Measurements from ENCODE around the gene ABHD12. TPM values are rescaled to one million over a fixed set of nuclear protein-coding genes. Genes with fewer than 3 reads are reported as not detected.
"Not testable (repeated sequence)": the region's sequence is repeated elsewhere in the genome, so short reads cannot be mapped to it uniquely, and the experiment has no call there.

The ABHD12 gene
- total RNA-seq, 1 donor from 2014 or later = 39.0 TPM

DNA sequence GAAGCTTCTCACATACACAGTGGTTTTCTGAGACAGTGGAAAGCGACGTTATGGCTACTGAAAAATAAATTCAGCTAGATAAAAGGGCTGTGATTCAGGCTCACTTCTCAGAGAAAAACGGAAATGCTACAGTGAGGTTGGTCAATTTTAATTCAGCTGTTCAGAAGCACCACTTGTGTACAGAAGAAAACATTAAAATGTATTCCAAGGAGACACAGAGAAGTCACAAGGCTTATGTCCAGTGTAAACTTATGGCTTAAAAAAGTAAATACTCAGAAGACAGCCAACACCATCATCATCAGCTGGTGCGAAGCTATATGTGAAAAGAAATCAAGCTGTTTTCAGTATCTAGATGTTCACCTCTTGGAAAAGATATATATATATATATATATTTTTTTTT lies 68.6 kb downstream of the ABHD12 start:
- DNase-seq = no peak

DNA sequence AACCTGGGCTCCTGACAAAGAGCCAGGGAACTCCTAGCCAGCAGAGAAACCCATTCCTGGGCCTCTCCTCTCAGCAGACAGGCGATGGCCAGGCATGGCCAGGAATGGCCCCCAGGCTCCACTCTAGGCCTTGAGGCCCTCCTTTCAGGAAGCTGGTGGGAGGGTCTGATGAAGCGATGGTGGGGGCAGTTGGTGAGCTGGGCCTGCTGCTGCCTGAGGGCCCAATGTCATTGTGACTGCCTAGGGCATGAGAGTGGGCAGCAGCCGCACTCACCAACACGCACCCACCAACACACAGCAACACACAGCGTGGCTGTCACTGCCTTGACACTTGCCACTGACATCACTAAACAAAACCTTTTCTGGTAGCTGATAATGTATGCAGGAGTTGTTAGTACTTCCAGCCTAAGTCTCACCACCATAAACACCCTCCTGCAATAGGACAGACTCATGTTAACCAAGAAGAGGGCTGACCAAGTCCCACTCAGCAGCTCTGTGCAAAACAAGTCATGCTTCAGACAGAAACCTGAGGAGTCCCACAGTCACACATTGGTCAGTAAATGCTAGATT lies 69.3 kb downstream of the ABHD12 start:
- no peak for DNase-seq

DNA sequence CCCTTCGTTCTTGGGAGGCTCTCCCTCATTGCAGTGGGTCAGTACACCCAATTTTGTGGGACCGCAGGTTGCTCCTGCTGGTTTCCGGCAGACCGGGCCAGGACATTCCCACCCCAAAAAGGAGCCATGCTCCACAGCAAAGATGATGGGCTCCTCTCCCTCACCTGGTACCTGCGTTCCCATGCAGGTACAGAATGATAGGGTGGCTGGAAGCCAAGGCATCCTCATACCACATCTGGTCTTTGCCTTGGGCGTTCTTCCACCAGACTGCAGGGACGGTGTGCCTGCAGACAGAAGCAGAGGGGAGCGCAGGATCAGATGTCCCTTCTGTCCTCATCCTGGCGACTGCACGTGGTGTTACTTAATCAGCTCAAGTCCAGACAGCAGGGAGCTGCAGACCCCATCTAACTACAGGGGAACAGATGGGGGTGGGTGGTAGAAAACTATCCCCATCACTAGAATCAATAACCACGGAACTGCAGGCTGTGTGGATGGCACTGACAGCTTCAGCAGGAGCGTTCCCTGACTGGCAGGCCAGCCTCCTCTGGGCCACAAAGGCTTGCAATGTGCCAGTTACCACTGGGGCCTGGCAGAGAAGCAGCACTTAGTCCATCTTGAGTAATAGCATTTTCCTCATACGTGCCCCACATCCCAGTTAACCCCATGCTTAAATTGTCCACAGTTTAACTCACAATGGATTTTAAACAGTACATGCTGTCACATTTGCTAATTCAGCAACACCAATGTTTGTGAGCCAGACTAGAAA lies 70.4 kb downstream of the ABHD12 start:
- DNase-seq = no peak

DNA sequence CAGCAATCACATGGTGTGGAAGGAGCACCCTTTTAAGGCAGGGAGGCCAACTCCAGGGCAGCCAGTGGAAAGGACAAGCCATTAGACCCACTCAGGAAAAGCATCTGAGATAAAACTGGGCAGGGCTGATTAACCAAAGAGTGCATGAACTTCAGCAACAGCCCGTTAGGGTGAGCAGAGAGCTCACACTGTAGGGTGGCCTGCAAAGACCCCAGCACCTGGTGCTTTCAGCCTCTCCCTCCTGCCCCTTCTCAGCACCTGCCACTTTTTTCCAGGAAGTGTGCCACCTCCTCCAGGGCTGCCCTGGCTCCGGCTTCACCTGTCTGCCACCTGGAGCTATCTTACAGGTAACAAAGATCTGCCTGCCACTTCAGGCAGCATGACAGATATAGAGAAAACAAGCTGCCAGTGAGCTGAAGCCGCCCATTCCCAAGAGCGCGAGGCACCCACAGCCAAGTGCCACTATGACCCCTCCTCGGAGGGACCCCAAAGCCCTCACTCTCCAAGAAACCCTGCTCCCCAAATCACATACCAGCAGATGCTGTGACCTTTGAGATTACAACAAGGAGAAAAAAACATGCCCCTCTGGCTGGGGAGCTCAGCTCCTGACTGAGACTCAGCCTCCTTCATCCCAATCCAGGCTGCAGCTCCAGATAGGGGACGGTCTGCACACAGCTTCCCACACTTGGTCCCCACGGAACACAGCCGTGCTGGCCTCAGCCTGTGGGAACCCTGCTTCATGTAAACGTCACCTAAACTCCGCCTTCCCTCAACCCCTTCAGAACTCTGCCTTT lies 71.2 kb downstream of the ABHD12 start:
- DNase-seq = no peak

DNA sequence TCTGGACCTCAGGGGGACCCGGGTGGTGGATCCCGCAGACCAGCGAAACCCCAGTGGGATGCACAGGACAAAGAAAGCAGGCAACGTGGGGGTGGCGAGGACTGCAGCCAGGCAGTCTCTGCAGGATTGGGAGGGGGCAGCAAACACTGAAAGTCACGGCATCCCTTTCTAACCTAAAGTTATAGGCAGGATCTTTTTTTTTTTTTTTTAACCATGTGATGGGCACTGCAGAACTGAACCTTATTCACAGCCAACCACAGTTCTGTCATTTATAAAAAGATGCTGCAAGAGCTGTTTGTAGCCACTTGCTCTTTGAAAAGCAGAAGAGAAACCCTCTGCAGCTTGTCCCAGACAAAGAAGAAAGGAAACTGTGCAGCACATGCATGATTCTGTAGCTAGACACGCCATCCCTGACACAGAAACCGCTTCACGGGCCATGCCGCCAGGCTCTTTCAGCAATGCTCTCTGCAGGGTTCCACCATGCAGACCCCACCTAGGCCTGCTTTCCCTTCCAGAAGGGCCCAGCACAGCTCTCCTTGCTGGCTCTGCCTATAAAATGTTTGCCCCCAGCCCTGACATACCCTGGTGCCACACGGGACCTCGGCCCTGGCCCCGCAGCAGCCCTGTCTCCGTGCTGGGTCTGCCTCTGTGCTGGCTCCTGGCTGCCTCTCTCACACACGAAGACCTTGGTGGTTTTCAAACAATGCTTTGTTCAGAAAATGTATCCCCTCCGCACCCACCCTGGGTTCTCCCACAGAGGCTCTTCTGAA lies 72.0 kb downstream of the ABHD12 start:
- DNase-seq = no peak

DNA sequence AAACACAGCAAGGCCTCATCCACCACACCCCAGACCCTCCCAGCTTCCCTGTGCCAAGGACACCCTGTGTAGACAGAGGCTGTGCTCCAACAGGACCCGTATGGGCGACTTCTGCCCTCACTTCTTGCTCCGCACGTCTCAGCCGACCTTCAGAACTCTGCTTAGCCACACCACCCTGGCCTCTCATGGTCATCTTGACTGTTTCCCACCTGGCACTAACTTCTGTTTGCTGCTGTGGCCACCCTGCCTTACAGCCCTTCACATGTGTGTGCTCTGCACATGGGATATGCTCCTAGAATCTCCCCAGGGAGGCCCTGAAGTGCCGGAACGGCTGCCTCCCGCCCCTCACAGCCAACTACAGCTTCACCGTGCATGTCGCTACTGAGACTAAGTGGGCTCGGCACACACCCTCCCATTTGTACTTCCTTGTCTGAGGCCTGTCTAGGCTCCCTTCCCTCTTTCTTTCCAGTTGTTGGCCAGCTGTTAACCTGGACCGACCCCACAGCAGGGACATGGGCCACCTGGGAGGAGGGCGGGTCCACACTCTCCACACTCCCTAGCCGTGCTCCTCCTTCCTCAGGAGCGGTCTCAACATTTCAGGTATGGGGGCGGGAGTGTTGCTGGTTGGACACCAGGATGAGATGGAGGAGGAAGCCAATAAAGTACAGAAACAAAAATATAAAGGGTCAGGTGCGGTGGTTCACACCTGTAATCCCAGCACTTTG lies 73.1 kb downstream of the ABHD12 start:
- DNase-seq = no peak

DNA sequence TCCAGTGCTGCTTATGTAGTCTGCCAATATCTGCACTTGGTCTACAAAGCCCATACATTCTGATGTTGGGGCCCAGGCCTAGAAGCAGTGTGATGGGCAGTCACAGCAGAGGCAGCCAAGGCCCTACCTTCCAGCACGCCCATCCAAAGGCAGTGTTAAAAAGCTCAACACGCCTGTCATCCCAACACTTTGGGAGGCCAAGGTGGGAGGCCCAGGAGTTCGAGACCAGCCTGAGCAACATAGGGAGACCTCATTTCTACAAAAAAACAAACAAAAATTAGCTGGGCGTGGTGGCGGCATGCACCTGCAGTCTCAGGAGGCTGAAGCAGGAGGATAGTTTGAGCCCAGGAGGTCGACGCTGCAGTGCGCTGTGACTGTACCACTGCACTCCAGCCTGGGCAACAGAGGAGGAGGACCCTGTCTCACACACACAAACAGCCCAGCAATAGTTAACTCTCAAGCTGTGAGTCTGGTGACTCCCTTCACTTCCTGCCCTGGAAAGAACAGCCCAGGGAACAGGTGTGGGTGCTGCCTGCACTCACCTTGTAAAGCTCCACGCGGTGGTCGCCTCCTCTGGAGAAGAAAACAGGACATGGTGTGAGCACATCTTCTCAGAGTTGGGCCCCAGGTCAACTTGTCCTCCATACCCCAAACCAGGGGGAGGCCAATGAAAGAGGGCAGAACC lies 74.0 kb downstream of the ABHD12 start:
- no peak for DNase-seq

DNA sequence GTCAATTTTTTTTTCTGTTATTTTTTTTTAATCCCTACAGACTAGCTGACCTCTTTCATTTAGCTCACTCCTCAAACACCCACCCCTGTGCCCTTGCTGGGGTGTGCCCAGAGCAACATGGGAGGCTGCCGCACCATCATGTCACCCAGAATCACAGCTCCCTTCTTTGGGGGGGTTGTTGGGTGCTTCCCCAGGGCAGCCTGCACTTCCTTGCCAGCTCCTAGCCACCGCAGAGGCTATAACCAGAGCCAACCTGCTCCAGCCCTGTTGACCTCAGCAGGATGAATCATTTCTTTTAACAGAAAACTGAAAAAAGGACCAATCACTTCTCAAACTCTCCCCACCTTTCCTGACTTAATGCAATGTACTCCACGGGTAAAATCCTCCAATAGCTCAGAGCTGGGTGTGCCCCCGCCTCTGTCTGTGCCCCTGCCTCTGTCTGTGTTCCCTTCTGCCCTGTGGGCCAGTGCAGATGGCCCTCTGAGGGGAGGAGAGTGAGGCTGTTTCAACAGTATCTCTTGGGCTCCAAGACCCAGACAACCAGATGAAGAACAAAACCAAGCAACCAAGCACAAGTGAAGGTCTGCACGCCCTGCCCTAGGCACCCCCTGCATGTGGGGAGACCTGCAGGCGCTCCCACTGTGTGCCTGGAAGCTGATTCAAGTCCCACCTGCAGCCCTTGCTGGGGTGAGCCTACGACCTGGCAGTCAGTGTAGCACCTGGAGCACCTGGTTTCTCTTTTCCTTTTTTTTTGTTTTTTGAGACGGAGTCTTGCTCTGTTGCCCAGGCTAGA lies 75.0 kb downstream of the ABHD12 start:
- DNase-seq = no peak

DNA sequence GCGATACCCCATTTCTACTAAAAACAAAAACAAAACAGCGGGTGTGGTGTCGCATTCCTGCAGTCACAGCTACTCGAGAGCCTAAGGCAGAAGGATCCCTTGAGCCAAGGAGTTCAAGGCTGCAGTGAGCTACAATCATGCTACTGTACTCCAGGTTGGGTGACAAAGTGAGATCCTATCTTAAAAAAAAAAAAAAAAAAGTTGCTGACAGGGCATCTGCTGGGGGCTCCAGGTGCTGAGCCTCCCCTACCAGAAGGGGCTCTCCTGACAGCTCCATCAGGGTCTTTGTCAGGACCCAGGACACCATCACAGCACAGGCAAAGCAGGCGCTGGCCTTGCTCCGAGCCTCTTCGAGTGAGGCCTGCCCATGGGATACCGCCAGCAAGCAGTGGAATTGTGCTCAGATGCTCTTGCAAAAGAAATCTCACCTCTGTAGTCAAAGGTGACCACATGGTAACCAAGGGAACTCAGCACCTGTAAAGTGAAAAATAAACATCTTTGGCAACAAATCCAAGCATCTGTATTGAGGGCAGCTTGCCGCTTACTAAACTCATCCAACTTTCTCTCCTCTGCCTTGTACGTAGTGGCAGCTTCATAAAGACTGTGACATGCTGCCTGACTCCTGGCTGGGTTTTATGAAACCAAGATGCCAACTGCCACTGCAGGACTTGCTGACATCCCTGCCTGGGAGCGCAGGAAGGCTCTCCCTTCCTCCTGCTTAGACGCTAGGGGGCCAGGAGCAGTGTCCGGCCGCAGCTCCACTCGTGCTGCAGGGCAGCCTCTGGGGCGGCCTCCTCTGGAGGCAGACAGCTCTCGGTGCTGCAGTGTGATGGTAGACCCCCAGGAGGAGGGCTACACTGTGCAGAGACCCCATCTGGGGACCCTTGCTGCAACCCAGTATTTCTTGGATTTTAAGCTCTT lies 75.9 kb downstream of the ABHD12 start:
- DNase-seq = no peak

DNA sequence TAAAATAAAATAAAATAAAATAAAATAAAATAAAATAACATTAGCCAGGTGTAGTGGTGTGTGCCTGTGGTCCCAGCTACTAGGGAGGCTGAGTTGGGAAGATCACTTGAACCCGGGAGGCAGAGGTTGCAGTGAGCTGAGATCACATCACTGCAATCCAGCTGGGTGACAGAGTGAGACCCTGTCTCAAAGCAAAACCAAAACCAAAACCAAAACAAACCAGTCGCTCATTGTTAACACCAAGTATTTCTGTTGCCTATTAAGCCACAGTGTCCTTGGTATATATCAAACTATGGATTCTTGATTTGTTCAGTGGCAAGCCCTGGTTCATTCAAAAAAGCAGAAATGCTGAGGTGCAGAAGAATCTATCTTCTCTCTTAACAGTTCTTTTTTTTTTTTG lies 77.0 kb downstream of the ABHD12 start:
- no peak for DNase-seq

DNA sequence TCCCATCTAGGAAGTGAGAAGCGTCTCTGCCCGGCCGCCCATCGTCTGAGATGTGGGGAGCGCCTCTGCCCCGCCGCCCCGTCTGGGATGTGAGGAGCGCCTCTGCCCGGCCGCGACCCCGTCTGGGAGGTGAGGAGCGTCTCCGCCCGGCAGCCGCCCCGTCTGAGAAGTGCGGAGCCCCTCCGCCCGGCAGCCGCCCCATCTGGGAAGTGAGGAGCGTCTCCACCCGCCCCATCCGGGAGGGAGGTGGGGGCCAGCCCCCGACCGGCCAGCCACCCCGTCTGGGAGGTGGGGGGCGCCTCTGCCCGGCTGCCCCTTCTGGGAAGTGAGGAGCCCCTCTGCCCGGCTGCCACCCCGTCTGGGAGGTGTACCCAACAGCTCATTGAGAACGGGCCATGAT lies 77.9 kb downstream of the ABHD12 start:
- not testable (repeated sequence) for DNase-seq

DNA sequence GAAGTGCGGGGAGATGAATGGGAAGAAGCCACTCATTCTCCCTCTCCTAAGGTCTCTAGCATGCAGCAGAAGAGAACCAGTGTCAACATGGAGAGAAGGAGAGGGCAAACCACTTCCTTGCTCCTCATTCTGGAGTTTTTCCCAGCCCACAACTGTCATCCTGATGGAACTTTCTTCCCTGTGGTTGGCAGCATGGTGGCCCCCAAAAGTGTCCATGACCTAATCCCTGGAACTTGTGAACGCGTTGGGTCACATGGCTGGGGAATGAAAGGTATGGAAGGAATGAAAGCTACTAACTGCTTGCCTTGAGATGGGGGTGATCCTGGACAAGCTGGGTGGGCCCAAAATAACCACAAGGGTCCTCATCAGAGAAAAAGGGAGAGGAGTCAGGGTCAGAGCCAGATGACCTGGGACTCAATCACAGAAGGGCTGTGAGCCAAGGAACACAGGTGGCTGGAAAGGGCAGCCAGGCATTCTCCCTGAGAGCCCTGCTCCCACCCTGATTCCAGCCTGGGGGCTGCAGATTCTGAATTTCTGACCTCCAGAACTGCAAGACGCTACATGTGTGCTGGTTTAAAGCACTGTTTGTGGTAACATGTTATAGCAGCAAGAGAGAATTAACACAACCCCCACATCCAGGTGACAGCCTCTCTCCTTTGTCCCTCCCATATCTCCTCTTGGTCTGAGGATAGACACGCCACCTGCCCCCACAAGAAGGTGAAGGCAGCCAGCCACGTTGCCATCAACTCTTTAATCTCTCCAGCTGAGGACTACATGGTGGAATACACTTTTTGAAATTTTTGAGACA lies 79.5 kb downstream of the ABHD12 start:
- no peak for DNase-seq

DNA sequence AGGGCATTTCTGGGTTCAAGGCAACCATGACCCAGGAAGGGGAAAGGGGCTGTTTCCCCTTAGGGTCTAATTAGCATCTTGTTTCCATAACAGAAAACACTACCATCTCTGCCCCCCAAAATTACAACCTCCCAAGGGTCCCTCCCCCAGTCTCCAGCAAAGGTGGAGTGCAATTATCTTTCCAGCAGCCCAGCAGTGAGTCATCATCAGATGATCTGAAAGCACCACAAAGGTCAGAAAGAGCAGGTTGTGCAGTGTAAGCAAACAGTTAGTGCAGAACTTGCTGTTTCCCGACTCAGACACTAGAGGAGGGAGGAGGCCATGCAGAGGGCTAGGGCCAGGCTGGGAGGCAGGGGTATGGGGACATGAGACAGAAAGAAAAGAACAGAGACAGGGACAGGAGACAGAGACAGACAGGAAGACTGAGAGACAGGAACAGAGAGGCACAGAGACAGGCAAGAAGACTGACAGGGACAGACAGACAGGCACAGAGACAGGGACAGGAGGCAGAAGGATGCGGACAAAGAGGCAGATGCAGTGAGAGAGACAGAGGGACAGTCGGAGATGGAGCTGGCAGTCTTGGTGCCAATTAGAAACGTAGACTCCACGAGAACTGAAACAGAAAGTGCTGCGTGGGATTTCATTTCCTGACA lies 80.2 kb downstream of the ABHD12 start:
- DNase-seq = peak; percentile 62

DNA sequence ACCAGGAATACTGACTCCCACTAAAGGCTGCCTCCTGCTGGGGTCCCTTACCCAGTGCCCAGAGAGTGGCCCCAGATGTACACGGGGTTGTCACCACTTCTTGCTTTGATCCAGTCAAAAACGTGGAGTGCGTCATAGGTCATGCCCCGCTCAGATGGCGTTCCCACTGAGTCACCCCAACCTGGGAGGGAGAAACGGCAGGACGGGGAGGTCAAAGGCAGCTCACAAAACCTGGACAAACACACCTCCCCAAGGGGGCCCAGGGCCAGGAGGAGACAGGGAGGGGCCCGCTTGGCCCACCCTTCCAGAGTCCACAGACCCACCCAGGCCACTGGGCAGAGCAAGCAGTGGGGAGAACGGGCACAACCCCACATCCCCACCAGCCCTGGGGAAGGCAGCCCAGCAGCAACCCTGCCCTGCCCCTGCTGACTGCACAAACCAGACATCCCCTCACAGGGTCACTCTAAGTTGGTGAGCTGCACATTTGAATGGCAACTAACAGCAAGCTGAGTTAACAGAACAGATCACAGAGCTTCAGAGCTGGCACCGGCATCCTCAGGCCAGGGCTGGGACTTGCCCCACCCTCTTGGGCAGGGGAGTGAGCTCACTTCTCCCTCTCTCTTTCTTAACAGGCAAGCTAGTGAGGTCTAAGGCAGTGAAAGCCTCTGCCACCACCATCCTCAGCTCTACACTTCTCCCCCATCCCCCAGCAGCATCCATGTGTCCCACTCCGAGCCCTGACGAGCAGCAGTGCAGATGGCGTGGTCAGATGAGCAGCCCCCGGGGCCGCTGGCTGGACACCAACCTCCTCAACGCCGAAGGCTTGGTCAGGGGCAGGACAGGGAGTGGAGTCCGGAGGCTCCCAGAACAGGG lies 81.0 kb downstream of the ABHD12 start:
- no peak for DNase-seq

DNA sequence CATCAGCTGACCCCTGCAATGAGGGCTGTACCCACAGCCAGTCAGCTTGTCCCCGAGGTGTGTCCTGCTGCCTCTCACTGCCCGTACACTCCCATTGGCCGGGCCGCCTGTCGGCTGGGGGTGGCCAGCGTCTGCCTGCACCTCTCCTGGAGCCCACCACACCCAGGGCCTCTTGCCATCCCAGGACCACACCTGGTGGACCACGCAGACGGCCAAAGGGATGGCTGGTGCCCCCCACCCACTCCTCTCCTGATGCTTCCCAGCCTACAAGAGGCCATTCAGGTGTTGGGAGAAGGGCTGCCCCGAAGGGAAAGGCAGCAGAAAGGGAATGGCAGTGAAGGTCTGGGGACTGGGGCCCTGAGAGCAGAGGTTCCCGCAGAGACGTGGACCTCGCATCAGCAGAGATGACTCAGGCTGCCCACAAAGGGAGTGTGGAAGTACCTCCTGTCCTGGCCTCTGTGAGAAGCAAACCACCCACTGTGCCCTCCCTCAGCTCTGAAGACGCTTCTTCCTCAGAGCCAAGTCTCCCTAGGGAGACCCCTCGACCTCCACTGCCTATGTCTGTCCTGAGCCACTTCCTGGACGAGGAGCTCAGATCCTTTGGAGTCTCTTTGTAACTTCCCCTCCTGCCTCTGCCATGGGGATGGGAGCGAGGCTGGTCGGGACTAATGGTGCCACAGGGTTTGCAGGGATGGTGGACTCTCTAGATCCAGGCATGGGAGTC lies 81.8 kb downstream of the ABHD12 start:
- DNase-seq = no peak

DNA sequence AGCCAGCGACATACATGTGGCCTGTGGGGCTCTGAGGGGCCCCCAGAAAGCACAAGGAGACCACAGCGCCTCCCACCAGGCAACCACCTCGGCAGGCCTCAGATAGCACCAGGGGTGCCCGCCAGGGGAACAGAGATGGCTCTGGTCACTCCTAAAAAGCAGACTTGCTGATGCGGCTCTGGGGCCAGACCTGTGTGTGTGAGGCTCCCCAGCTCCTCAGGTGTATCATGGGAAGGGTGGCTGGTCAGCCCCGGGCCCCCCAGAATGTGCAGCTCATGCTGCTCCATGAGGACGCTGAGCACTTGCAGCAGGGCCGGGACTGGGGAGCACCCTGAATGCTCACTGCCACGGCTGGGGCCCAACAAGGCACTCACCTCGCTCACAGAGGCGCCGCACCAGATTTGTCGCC lies 82.5 kb downstream of the ABHD12 start:
- no peak for DNase-seq

All from occipital lobe (tissue), 2 donors.